ENCODE results near the gene SUN2. TPM values are rescaled to one million over a fixed set of nuclear protein-coding genes. Genes with fewer than 3 reads are reported as not detected.

Gene SUN2
- total and polyA plus RNA-seq, 8 donors = 44.8 to 99.2 (median 76.4) TPM

GRCh38 chr22:38793317-38793716 is 37.5 kb upstream of the SUN2 start:
- intact Hi-C loops (cut with DNase I) = no loop called here
- WGBS, 2 donors = 15 to 16% methylated on average over 9 of the region's 9 CpGs
- Histone ChIP-seq H3K4me1 (peaks cover 10 to 18% (median 12%) of the 10 kb centered on the region in 3 donors), H3K4me3 (peak overlapping the region; percentile 59 to 91 (median 79)), H3K9me3 (no peaks in the 10 kb centered on the region), H3K27me3 (no peaks in the 10 kb centered on the region), H3K27ac (peak overlapping the region; percentile 67 to 78 (median 74)), H3K36me3 (no peaks in the 10 kb centered on the region)
- DNase-seq (no peak), FAIRE-seq (no peak), ATAC-seq (no peak)
- no peak for TF ChIP-seq CTCF (IDR thresholded peaks at IDR 0.05)

- intact Hi-C loops (cut with DNase I) = no loop called here
- Histone ChIP-seq H3K9me3 (no peaks in the 10 kb centered on the region), H3K27me3 (no peaks in the 10 kb centered on the region), H3K4me3 (peak overlapping the region in 2 of 4 donors; percentile 80 to 91), H3K36me3 (no peaks in the 10 kb centered on the region), H3K27ac (no peak overlapping the region), H3K4me1 (peaks cover 15 to 21% (median 17%) of the 10 kb centered on the region in 3 donors)
- ATAC-seq = no peak
- 53 to 54% methylated on average over 4 of the region's 4 CpGs for WGBS, 2 donors
- DNase-seq = no peak
- FAIRE-seq = no peak
- TF ChIP-seq CTCF (IDR thresholded peaks at IDR 0.05) = no peak
These were observed 37.0 kb upstream of the SUN2 start for GRCh38 chr22:38792833-38793232.

GRCh38 chr22:38789606-38790005 is 33.8 kb upstream of the SUN2 start:
- intact Hi-C loops (cut with DNase I) = no loop called here
- Histone ChIP-seq H3K4me3 (no peak overlapping the region), H3K27me3 (no peaks in the 10 kb centered on the region), H3K27ac (peak overlapping the region in 2 of 4 donors; percentile 80 to 83), H3K9me3 (no peaks in the 10 kb centered on the region), H3K36me3 (no peaks in the 10 kb centered on the region), H3K4me1 (peaks cover 19 to 23% (median 22%) of the 10 kb centered on the region in 3 donors)
- 86 to 92% methylated on average over 4 of the region's 4 CpGs for WGBS, 2 donors
- ATAC-seq (no peak), FAIRE-seq (no peak), DNase-seq (no peak)
- TF ChIP-seq CTCF (IDR thresholded peaks at IDR 0.05) = no peak

- ATAC-seq = peak; percentile 18 to 37 (median 26)
- no peak for TF ChIP-seq CTCF (IDR thresholded peaks at IDR 0.05)
- no peak for DNase-seq
- intact Hi-C loops (cut with DNase I) = no loop called here
- no peak for FAIRE-seq
- Histone ChIP-seq H3K4me1 (peaks cover 18 to 22% (median 19%) of the 10 kb centered on the region in 3 donors), H3K27me3 (no peaks in the 10 kb centered on the region), H3K4me3 (no peak overlapping the region), H3K9me3 (no peaks in the 10 kb centered on the region), H3K36me3 (no peaks in the 10 kb centered on the region), H3K27ac (peak overlapping the region; percentile 8 to 83 (median 48))
- 20% methylated on average over 6 of the region's 6 CpGs for WGBS, 2 donors
These were observed 33.0 kb upstream of the SUN2 start for GRCh38 chr22:38788846-38789245.

GRCh38 chr22:38788021-38788816 is 32.4 kb upstream of the SUN2 start:
- 43% methylated on average over 16 of the region's 16 CpGs for WGBS, 2 donors
- H3K4me3 ChIP-seq = no peak overlapping the region
- FAIRE-seq = no peak
- intact Hi-C loops (cut with DNase I) = no loop called here
- H3K36me3 ChIP-seq = no peaks in the 10 kb centered on the region
- no peaks in the 10 kb centered on the region for H3K27me3 ChIP-seq
- peak overlapping the region; percentile 8 to 83 (median 48) for H3K27ac ChIP-seq
- H3K4me1 ChIP-seq = peaks cover 18 to 22% (median 19%) of the 10 kb centered on the region in 3 donors
- TF ChIP-seq CTCF (IDR thresholded peaks at IDR 0.05) = no peak
- ATAC-seq = peak; percentile 85 to 92 (median 92)
- peak in 3 of 6 donors; percentile 65 to 72 (median 70) for DNase-seq
- H3K9me3 ChIP-seq = no peaks in the 10 kb centered on the region

Measured in pancreas (tissue), 10 donors.